ENCODE results near the gene PYGO2.

DNA sequence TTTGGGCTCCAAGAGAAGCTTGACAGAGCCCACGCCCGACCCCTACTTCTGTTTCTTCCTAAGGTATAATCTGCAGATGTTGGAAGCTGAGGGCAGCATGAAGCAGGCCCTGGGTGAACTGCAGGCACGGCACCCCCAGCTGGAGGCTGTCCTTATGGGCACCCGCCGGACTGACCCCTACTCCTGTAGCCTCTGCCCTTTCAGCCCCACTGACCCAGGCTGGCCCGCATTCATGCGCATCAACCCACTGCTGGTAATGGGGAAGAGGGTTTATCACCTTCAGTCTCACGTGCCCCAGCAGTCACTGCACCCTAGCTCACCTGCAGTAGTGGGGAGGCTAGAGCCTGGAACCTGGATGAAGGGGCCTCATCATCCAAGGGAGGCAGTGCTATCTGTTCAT is 28.7 kb upstream of the PYGO2 start:
- TF ChIP-seq, protein P1, sequence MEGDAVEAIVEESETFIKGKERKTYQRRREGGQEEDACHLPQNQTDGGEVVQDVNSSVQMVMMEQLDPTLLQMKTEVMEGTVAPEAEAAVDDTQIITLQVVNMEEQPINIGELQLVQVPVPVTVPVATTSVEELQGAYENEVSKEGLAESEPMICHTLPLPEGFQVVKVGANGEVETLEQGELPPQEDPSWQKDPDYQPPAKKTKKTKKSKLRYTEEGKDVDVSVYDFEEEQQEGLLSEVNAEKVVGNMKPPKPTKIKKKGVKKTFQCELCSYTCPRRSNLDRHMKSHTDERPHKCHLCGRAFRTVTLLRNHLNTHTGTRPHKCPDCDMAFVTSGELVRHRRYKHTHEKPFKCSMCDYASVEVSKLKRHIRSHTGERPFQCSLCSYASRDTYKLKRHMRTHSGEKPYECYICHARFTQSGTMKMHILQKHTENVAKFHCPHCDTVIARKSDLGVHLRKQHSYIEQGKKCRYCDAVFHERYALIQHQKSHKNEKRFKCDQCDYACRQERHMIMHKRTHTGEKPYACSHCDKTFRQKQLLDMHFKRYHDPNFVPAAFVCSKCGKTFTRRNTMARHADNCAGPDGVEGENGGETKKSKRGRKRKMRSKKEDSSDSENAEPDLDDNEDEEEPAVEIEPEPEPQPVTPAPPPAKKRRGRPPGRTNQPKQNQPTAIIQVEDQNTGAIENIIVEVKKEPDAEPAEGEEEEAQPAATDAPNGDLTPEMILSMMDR (IDR thresholded peaks at IDR 0.05; ENCODE audit: insufficient read depth, low read length, poor library complexity, severe bottlenecking), result no peak
- no peak for TF ChIP-seq EZH2phosphoT487 (conservative IDR thresholded peaks at IDR 0.05; ENCODE audit: low read length)
